CD4-positive, alpha-beta T cell treated with Interleukin-12 subunit alpha and Interleukin-12 subunit beta, for 1 hour (primary cell): ENCODE results near the gene ADGRD1.

Source experiments
- DNase-seq: peaks from one replicate; pipeline ENCODE4 v3.0.0-alpha.2; 2020

The ADGRD1 gene

DNA sequence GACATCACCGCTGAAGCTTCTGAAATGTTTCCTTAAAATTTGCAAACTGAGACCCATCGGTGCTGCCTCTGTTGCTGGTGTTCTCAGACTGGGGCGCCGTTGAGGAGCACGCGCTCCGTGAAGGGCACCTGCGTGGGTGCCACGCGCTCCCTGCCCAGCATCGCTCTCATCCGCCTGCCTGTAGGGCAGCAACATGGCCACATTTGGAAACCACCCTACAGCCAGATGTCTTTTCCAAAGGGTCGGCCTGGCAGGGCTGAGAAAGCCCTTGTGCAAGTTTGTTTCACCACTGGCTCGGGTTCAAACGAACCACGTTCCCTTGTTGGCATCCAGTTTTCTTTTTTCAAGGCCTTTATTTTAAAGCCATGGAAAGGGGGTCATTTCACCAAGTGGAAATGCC, 13.9 kb downstream of the ADGRD1 start:
- no peak for DNase-seq

DNA sequence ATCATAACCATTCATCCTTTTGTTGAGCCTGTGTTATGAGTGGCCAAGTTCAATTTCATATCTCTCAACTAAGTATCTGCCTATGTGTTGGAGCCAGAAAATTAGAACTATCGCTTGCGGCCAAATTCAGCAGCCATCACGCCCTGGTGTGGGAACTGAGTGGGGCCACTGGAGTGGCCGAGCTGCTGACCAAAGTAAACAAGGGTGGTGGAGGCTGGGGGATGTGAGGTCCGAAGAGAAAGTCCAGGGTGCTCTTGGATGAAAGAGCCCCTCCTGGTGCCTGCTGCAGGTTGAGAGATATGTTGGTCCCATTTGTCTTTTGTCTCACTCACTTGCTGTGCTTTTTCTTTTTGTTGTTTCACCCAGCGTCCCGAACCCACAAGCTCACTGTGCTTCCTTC, 14.9 kb downstream of the ADGRD1 start:
- DNase-seq = no peak

DNA sequence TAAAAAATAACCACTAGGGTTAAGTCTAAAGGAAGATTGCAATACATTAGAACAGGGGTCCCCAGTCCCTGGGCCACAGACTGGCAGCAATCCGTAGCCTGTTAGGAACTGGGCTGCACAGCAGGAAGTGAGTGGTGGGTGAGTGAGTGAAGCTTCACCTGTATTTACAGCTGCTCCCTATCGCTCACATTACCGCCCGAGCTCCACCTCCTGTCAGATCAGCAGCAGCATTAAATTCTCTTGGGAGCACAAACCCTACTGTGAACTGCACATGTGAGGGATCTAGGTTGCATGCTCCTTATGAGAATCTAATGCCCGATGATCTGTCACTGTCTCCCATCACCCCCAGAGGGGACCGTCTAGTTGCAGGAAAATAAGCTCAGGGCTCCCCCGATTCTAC, 15.5 kb downstream of the ADGRD1 start:
- DNase-seq = no peak

DNA sequence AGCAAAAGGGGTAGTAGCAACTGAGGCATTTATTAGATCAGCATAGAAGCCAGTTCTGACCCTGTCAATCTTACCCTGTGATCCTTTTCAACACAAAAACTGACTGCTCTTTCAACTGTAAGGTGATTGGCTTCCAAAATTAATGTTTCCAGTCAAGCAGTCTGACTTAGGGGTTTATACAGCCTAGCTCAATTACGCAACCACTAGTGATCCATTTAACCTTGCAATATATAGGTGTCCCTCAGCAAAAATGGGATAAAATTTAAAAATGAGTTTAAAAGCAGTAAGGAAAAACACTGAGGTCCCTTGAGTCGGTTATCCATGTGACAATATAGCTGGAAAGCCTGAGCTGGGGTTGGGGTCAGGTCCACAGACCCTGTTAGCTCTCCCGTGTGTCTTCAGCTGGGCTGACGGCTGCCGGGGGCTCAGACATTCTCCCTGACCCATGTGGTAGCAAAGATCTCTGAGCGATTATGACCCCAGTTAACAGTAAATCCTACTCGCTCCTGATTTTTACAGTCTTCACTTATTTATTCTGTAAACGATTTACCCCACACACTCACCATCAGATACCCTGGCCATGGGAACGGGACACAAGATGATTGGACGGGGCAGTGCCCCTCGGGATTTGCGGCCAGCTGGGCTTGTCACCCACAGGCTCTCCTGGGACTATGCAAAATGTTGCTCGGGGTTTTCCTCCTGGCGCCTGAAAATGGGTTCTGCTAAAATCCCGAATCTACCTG, 16.6 kb downstream of the ADGRD1 start:
- DNase-seq = no peak

DNA sequence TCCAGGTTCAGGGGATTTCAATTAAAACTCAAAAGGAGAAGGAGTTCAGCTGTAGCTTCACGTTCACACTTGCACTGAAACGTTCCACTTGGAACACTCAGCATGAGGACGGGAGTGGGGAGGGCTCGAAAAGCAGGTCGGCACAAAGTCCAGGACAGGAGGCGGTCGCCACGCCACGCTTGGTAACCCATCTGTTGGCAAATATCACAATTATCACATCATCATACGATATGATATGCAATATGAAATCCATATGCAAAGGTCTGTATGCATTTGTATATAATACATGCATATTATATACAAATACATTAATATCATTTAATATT, 17.2 kb downstream of the ADGRD1 start:
- DNase-seq = no peak

DNA sequence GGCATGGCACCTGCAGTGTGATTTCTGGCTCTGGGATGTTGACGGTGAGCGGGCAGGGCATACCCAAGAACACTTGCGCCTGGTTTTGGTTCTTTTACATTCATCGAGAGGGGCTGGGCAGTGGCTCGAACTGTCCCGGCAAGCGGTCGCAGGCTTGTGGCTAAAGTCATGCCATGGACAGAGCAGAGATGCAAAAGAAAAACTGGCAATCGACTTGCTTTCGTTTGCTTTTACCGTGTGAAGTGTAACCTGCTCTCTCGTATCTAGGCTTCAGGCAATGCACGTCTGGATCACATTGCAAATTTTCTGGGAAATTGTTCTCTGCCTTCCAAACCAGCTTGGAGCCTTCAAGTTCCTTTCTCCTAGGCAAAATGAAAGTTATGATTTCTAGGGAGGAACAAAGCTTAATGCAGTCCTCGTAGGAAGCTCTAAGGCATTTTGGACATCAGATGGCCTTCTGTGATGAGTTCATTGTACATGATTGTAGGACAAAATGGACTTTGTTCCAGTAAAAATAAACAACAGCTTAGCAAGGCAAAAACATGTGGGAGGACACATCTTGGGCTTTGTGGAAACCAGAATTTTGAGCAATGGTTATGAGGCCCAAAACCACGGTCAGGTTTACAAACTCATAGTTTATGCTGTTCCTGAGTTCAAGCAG, 18.3 kb downstream of the ADGRD1 start:
- no peak for DNase-seq

DNA sequence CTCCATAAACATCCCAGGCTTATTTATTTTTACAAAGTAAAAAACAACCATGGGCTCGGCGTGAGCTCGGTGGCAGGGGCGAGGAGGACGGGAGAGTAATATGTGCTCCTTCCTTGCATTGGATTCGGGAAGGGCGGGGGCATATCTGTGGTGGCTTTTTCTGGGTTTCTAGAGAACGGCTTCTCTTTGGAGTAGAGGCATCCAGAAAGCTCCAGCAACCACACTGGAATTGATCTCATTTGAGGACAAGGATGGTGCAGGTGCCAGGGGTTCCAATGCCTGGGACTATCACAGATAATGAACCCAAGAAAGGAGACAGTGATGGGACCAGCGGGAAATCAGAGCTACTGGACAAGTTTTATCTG, 18.9 kb downstream of the ADGRD1 start:
- no peak for DNase-seq

DNA sequence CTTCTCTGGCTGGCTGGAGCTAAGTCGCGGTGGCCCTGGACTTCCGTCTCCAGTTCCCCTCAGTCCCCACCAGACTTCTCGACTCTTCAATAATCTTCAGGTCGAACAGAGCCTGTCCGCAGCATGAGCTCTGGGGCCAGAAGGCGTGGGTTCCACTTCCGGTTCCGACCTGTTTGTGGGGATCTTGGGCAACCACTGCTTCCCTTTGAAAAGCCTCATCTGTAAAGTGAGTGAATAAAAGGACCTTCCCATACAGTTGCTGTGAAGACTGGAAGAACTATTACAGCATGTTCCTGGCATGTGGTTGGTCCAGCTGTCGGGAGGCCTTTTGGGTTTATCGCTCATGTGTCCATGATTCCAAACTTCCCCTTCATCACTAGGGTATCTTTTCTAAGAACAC, 19.4 kb downstream of the ADGRD1 start:
- no peak for DNase-seq

DNA sequence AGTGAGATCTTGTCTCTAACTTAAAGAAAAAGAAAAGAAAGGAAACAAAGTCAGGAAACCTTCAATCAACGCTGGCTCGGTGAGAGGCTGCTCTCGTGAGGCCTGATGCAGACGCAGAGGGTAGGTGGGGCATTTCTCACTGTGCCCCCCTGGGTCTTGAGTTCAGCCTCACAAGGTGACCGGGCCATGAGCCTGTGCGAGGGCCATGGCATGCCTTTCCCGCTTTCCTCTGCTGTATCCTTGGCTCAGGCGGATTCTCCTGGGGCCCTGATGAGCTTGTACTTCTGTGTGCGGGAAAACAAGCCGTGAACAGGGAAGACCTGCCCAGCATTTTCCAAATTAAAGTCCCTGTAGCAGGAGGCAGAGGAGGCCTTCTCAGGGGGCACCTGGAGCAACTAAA, 20.2 kb downstream of the ADGRD1 start:
- no peak for DNase-seq

DNA sequence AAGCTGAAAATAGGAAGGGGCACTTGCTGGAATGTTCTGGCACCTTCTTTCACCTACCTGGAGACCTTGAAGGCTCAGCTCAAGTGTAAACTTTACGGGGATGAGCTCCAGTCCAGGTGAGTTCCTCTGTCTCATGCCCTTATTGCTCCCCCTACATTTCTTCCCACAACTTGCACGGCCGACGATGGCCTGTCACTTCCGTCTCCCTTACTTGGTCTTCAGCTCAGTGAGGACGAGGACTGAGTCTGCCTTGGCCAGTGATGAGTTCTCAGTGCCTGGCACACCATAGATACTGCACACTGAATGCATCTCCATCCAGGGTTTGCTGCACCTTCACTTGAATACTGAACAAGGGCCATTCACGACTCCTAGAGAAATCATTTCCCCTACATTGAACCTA, 21.4 kb downstream of the ADGRD1 start:
- DNase-seq = no peak

DNA sequence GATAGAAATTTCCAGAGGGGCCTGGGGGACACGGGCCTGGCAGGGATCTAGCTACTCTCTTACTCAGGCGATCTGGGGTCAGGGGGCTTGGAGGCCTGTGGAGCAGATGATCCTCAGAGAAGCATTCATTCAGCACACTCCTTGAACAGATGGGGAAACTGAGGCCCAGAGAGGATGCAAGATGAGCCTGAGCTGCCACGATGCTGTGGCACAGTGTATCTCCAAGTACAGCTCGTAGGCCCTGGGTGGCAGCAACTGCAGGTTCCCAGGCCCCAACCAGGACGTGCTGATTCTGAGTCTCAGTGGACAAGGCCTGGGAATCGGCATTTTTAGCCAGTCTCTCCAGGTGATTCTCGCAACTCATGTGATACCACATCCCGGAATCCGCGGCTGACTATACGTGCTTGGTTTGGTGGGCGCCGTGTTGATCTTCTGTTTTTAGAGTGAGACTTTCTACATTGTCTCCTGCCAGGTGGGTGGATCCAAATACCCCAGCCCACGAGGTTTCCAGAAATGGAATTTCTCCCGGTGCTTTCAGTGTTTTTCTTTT, 22.5 kb downstream of the ADGRD1 start:
- no peak for DNase-seq

DNA sequence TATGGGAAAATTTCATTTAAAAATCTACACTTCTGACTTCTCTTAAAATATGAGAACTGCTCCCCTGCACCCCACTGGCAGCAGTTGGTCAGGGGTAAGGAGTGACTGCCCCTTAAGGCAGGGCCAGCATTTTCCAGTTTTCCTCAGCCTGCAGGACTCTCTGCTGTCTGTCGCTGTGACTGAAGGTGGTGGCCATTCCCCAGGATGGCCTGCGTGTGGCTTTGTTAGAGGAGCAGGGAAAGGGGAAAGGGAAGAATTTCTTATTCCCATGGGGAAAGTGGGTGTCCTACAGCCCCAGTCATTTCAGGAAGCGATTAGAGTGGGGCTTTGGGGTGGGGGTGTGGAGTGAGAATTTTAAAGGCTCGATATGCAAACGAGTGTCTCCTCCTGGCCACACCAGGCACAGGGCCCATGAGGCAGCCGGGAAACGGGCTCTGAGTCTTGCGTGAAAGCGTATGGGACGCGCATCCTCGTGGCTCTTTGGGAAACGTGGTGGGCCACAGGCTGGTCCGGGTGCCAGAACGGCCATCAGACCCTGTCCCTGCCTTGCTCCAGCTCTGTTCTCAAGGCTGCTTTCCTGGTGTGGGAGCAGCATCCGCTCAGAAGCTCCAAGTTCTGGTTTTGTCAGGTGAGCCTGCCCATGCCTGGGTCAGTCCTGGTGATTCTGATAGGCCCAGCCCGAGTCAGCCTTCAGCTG, 23.5 kb downstream of the ADGRD1 start:
- no peak for DNase-seq

DNA sequence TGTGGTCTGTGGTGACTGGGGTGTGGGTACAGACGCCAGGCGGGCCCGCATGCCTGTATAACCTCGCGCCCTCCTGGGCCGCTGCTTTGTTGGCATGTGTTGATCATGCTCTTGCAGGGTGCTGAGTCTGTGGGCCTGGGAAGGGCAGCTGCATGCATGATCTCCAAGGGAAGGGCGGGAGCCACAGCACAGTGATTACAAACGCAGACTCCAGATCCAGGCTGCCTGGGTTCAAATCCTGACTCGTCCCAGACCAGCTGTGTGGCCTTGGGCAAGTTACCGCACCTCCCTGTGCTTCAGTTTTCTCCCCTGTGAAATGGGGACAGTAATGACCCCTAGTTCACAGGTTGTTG, 24.0 kb downstream of the ADGRD1 start:
- no peak for DNase-seq

DNA sequence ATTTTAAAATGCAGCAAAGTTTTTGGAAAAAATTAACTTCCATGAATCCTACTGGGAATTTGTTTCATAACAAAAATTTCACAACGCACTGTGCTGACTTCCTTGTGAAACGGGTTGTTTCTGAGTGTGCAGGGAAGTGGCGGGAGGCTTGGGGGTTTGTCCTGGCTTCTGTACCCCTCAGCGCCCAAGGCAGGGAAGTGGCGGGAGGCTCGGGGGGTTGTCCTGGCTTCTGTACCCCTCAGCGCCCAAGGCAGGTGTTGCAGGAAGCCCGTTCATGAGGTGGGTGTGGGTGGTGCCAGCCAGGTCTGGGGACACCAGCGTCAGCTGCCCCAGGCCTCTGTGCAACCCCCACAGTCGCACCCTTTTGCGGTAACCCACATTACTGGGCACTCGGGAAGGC, 25.1 kb downstream of the ADGRD1 start:
- DNase-seq = no peak

DNA sequence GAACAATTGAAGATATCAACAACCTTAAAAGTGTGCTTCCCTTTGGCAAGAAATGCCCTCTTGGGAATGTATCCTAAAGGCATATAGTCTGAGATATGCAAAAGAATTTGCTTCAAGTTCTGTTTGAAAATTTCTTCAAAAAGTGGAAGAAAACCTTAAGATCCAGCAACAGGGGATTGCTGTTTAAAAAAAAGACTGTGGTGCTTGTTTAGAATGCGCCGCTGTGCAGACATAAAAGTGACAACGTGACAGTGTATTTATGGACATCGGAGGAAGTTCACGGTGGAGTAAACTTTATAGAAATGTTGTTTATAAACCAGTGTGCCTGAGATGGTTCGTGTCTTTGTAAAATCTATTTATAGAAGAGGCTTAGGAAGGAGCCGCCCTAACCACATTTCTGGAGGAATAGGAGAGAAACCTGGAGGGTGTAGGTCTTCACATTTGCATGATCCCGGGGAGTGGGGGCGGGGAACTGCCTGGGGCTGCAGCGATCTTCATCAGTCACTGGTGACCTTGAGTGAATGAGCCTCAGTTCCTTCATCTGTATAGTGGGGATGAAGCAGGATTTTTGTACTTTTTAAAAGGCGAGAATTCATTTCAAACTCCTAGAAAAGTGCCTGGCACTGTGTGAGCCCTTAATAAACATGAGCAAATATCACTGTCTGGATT, 27.5 kb downstream of the ADGRD1 start:
- DNase-seq = no peak

DNA sequence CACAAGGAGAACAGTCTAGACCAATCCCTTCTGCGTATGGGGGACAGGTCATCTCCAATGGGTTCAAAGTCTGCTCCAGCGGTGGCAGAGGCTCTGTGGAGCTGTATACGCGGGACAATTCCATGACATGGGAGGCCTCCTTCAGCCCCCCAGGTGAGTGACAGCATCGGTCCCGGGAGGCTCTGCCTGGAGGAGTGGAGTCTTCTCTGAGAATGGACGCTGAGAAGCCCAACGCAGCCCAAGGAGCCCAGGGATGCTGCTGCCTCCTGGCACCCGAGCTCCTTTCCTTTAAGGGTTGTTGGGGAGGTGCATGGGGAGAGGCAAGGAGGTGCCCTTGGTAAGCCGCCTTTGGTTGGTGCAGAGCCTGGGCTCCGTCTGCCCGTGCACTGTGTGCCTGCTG, 28.2 kb downstream of the ADGRD1 start:
- no peak for DNase-seq

DNA sequence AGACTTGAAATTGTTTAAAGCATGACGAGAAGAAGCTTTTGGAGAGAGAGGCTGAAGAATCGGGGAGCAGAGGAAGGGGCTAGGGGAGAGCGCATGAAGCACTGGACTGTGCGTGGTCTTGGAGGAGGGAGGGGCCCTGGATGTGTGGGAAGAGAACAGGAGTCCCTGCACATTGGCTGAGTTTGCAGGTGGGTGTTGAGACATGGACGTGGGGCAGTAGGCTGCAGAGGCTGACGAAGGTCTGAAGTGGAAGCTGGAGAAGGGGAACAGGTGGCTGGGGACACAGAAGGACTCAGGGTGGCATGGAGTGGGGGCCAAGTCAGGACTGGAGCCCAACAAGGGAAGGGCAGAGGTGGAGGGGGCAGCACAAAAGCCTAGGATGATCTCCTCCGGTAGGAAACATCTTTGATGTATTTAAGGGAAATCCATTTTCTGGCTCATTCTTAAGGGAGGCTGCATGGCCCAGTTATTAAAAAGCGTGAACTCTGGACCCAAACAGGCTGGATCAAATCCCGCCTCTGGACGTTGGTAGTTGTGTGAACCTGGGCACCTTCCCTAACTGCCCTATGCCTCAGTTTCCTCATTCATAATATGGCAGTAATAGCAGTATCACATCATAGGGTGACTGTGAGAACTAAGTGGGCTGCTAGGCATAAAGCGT, 29.0 kb downstream of the ADGRD1 start:
- no peak for DNase-seq

DNA sequence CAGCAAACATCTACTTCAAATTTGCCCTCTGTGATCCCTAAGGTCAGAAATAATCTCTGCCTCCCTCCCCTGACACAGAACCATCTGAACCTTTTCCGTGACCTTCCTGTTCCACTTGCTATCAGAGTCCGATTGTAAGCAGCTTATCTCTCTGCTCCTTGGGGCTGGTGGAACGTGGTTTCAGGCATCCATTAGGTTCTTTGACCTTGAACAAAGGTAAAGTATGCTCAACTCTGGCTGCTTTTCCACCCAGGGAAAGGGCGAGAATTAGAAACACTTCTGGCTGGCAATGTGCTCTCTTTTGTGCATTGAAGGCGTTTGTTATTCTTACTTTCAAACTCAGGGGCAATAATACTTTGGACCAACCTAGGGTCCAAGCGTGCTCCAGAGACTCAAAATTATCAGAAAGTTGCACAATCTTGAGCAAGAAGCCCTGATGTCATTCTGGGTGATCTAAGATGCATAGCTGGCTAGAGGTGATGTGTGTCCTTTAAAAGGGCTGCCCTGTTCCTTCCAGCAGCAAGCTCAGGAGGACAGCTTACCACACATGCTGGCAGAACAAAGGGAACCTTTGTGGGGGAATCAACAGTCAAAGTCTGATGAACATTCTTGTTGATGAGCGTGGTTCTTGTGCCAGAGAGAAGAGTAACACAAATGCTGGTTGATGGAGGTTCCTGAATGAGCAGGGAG, 29.8 kb downstream of the ADGRD1 start:
- no peak for DNase-seq

DNA sequence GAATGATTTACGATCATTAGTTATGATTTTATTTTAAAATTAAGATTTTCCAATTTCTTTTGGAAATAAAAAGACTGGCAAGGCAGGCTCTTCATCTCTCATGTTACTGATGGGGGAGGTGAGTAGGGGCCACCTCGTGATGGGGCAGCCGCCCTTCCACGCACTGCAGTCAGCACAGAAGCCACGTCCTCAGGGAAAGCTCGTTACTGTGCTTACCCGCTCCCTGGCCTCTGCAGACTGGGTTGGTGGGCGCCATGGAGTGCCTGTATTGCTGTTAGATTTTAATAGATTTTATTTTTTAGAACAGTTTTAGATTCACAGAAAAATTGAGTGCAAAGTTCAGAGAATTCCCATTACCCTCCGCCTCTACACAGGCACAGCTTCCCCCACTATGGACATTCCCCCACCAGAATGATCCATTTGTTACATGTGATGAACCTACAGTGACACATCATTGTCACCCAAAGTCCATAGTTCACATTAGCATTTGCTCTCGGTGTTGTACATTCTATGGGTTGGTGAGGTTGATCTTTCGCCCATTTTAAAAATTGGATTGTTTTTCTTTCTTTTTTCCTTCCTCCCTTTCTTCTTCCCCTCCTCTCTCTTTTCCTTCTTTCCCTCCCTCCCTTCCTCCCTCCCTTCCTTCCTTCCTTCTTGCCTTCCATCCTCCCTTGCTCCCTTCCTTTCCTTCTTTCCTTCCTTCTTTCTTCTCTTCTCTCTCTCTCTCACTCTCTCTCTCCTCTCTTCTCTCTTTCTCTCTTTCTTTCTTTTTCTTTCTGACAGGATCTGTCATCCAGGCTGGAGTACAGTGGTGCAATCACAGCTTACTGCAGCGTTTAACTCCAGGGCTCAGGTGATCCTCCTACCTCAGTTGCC, 30.7 kb downstream of the ADGRD1 start:
- no peak for DNase-seq

DNA sequence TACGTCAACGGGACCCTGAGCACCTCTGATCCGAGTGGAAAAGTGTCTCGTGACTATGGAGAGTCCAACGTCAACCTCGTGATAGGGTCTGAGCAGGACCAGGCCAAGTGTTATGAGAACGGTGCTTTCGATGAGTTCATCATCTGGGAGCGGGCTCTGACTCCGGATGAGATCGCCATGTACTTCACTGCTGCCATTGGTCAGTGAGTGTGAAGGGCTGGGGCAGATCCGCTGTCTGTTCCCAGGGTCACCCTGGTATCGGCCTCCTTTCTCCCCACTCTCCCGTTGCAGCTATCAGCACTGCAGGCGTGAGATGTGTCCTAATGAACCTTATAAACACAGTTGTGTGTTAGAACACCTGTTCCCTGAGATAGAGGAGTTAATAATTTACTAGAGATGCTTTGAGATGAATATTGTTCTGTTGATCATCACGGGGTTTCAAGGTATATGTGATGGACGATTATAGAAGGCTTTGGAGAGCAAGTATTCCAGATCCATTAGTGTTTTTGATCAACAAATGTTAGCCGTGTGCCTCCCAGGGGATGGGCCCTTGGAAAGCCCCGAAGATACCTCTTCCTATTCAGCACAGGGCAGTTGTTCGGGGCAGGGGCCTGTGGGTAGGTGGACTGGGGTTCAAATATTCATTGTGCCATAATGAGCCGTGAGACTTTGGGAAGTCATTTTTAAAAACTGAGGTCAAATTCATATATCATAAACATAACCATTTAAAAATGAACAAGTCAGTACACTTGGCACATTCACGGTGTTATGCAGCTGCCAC, 33.6 kb downstream of the ADGRD1 start:
- DNase-seq = no peak

DNA sequence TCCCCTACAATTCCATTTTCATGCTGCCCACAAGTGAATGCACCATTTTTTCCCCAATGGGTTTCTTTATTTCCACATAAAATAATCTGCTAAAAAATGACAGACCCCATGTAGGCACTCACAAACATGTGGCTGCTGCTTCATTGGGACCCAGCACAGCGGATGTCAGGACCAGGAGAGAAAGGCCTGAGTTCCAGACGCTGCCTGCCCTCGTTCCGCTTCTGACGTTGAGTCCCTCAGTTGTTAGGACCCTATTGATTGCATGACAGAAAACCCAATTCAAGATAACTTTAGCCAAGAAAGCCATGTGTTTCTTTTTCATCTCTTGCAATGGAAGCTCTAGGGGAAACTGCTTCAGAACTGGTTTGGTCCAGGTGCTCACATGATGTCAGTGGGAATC, 34.6 kb downstream of the ADGRD1 start:
- no peak for DNase-seq
